GM12872 (cell line): ENCODE data around the gene MYBPH.

Experiments
- CTCF ChIP-seq: IDR thresholded peaks from 3 replicates; pipeline ENCODE4 v1.5.1; 2011; ENCODE audit warnings: low read depth, mild to moderate bottlenecking, low read length, moderate library complexity; ENCODE audit not compliant: insufficient read depth

The MYBPH gene

GRCh38 chr1:203187689-203188264 lies 12.2 kb upstream of the MYBPH start:
- no peak for TF ChIP-seq CTCF

GRCh38 chr1:203187304-203187685 lies 11.7 kb upstream of the MYBPH start:
- no peak for TF ChIP-seq CTCF

GRCh38 chr1:203186446-203187303 lies 11.0 kb upstream of the MYBPH start, which contains the start of gene CHI3L1:
Gene CHI3L1 (minus strand): TSS chr1:203186704. CDS start chr1:203186623, 81 bp downstream.
- no peak for TF ChIP-seq CTCF

- no peak for TF ChIP-seq CTCF
Measured at GRCh38 chr1:203186091-203186445, 10.4 kb upstream of the MYBPH start.

GRCh38 chr1:203185585-203185984 lies 10.0 kb upstream of the MYBPH start:
- no peak for TF ChIP-seq CTCF

GRCh38 chr1:203185061-203185461 lies 9.4 kb upstream of the MYBPH start:
- TF ChIP-seq CTCF = no peak

GRCh38 chr1:203184467-203184866 lies 8.8 kb upstream of the MYBPH start:
- no peak for TF ChIP-seq CTCF
